Bronchial epithelial cell (primary cell): ENCODE measurements around the gene JUP. TPM values are rescaled to one million over a fixed set of nuclear protein-coding genes. Genes with fewer than 3 reads are reported as not detected.

Source experiments
- DNase-seq: peaks from one replicate; pipeline ENCODE4 v3.0.0-alpha.2; 2010; ENCODE audit warnings: low read depth
- FAIRE-seq: peaks from 2 replicates; lab custom pipeline; 2011; peaks lifted over from hg19 to GRCh38; lab: Jason Lieb, UNC
- H3K27me3 ChIP-seq: 2 replicates; pipeline ENCODE4 v1.5.1; 2011; ENCODE audit warnings: low read length; ENCODE audit not compliant: control insufficient read depth, insufficient read depth
- H3K36me3 ChIP-seq: 2 replicates; pipeline ENCODE4 v1.5.1; 2011; ENCODE audit warnings: low read length; ENCODE audit not compliant: control insufficient read depth, insufficient read depth
- H3K4me3 ChIP-seq: 2 replicates; pipeline ENCODE4 v1.5.1; 2011; ENCODE audit warnings: mild to moderate bottlenecking, low read depth, low read length, control low read depth
- CTCF ChIP-seq: IDR thresholded peaks from 2 replicates; pipeline ENCODE4 v1.5.1; 2011; ENCODE audit warnings: mild to moderate bottlenecking, moderate library complexity, low read length, control low read depth, inconsistent platforms; ENCODE audit not compliant: insufficient read depth, severe bottlenecking
- total RNA-seq: library from RNA; depleted of rRNA; stranded (reverse); fragments of >200 nt; gene quantifications from 2 replicates; pipeline ENCODE4 v1.2.1, GENCODE V29; 2014

The JUP gene
- total RNA-seq, 1 donor from 2014 or later: 227 TPM

DNA sequence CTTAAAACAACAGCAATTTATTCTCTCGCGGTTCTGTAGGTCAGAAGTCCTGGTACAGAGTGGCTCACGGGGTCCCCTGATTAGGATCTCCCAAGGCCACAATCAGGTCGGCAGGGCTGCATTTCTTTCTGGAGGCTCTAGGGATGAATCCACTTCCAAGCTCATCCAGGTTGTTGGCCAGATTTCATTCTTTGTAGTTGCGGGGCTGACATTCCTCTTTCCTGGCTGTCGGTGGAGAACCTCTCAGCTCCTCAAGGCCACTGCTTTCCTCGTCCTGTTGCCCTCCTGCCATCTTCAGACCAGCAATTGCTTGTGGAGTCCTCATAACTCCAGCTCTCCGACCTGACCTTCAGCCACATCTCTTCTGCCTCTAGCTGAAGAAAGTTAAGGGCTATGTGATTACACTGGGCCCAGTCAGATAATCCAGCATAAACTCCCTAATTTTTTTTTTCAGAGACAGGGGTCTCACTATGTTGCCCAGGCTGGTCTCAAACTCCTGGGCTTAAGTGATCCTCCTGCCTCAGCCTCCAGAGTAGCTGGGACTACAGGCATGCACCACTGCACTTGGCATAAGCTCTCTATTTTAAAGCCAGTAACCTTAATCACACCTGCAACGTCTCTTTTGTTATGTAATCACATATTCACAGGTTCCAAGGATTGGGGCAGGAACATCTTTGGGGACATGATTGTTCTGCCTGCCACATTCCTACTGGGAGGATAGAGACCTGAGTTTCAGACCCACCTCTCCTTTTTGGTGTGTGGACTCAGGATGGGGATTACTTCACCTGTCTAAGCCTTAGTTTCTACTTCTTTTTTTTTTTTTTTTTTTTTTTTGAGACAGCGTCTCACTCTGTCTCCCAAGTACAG lies 78.5 kb downstream of the JUP start:
- Histone ChIP-seq H3K4me3 (no peak overlapping the region), H3K36me3 (no peaks in the 10 kb centered on the region), H3K27me3 (no peaks in the 10 kb centered on the region)
- no peak for TF ChIP-seq CTCF
- FAIRE-seq (no peak), DNase-seq (no peak)

- Histone ChIP-seq H3K27me3 (no peaks in the 10 kb centered on the region), H3K4me3 (no peak overlapping the region), H3K36me3 (no peaks in the 10 kb centered on the region)
- TF ChIP-seq CTCF: no peak
- DNase-seq (no peak), FAIRE-seq (no peak)
Observed at GRCh38 chr17:41705271-41705991, 81.1 kb downstream of the JUP start.

Other genes starting within 250 kb of the JUP start
- gene KRT9, start 214.7 kb downstream of the JUP start, total RNA-seq: 0.26 and 0.51 TPM in 2 replicates
- gene KRT14, start 199.8 kb downstream of the JUP start, total RNA-seq: 463 and 1,445 TPM in 2 replicates
- 1,390 and 10,131 TPM in 2 replicates for gene KRT16, start 173.9 kb downstream of the JUP start, total RNA-seq
- 25,286 and 30,463 TPM in 2 replicates for gene KRT17, start 162.1 kb downstream of the JUP start, total RNA-seq
- gene EIF1, start 97.8 kb downstream of the JUP start, total RNA-seq: 191 and 204 TPM in 2 replicates
- gene GAST, start 74.4 kb downstream of the JUP start, total RNA-seq: 0.90 TPM in 1 of 2 replicates, not detected in the other
- gene HAP1, start 52.1 kb downstream of the JUP start, total RNA-seq: 2.6 and 5.0 TPM in 2 replicates
- gene P3H4, start 25.2 kb upstream of the JUP start, total RNA-seq: 32.1 and 47.1 TPM in 2 replicates
- gene FKBP10, start 26.3 kb upstream of the JUP start, total RNA-seq: 64.1 and 81.6 TPM in 2 replicates
- gene NT5C3B, start 49.5 kb upstream of the JUP start, total RNA-seq: 81.2 and 124 TPM in 2 replicates
- gene KLHL10, start 51.1 kb upstream of the JUP start, total RNA-seq: under 0.01 and 0.13 TPM in 2 replicates
- 31.0 and 33.2 TPM in 2 replicates for gene KLHL11, start 78.7 kb upstream of the JUP start, total RNA-seq
- 78.5 and 121 TPM in 2 replicates for gene ACLY, start 132.2 kb upstream of the JUP start, total RNA-seq
- 0.13 and 0.26 TPM in 2 replicates for gene ODAD4, start 143.9 kb upstream of the JUP start, total RNA-seq
- gene CNP, start 180.1 kb upstream of the JUP start, total RNA-seq: 16.3 and 32.4 TPM in 2 replicates
- gene DNAJC7, start 230.7 kb upstream of the JUP start, total RNA-seq: 47.7 and 77.2 TPM in 2 replicates
- gene NKIRAS2, start 233.4 kb upstream of the JUP start, total RNA-seq: 13.7 and 31.1 TPM in 2 replicates